CD4-positive, alpha-beta T cell treated with Interleukin-12 subunit alpha and Interleukin-12 subunit beta, for 1 hour (primary cell): ENCODE data around the gene CEP72.
"Not testable (repeated sequence)": the region's sequence is repeated elsewhere in the genome, so short reads cannot be mapped to it uniquely, and the experiment has no call there.

Experiments
- DNase-seq: peaks from one replicate; pipeline ENCODE4 v3.0.0-alpha.2; 2020

CEP72 gene, protein sequence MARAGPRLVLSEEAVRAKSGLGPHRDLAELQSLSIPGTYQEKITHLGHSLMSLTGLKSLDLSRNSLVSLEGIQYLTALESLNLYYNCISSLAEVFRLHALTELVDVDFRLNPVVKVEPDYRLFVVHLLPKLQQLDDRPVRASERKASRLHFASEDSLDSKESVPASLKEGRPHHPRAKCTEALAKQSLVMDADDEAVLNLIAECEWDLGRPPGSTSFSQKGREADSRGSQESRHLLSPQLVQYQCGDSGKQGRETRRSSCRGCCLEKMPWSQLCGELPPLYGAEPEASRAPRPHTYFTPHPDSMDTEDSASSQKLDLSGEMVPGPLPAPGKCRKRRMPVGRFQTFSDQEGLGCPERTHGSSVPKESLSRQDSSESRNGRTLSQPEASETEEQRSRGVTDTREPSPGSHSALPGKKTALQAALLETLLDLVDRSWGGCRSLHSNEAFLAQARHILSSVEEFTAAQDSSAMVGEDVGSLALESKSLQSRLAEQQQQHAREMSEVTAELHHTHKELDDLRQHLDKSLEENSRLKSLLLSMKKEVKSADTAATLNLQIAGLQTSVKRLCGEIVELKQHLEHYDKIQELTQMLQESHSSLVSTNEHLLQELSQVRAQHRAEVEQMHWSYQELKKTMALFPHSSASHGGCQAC

GRCh38 chr5:611731-612486, at the start of gene CEP72:
TSS of gene CEP72 (plus strand) at chr5:612340. CDS start at chr5:612362, 22 bp downstream.
- DNase-seq: peak; percentile 94

- no peak for DNase-seq
These were observed 46.2 kb upstream of the CEP72 start for GRCh38 chr5:565782-566440.

DNA sequence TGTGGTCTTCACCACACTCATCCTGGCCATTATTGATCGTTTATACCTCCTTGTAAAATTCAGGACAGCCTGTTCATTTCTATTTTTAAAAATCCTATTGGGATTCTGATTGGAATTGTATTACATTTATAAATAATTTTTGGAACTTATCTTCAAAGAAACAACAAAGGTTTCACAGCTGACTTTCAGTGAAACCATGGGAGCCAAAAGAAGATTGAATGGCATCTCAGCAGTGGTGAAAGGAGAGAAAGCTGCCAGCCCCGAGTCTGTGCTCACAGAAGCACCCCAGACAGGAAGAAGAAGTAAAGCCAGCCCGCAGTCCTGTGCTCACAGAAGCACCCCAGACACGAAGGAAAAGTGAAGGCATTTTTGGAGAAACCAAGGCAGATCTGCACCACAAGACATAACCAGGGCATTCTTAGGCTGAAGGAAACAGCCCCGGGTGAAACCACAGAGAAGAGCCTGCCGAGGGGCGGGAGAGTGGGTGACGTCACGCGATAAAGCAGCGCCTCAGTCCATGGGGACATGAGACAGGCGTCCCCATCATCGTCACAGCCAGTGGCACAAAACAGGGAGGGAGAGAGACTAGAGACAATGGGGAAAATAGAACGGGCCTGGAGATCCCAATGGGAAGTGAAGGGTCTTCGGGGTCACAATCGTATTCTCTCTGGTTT, 45.4 kb upstream of the CEP72 start:
- DNase-seq: no peak

DNA sequence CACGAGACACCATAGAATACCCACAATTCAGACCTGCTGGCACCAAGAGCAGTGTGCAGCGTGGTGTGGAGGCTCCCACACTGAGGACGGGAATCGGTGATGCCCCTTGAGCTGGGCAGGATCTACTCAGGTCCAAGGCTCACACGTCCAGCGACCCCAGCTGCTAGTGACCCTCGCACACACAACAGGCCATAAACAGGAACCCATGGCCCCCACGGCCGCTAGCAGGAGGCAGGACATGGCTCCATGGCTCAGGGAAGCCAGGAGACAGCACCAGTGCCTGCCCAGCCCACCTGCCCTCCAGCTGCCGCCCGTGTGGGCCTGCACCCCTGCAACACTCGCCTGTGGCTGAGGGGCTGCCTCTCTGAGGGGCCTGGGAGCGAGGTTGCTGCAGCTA, 44.5 kb upstream of the CEP72 start:
- DNase-seq: no peak

DNA sequence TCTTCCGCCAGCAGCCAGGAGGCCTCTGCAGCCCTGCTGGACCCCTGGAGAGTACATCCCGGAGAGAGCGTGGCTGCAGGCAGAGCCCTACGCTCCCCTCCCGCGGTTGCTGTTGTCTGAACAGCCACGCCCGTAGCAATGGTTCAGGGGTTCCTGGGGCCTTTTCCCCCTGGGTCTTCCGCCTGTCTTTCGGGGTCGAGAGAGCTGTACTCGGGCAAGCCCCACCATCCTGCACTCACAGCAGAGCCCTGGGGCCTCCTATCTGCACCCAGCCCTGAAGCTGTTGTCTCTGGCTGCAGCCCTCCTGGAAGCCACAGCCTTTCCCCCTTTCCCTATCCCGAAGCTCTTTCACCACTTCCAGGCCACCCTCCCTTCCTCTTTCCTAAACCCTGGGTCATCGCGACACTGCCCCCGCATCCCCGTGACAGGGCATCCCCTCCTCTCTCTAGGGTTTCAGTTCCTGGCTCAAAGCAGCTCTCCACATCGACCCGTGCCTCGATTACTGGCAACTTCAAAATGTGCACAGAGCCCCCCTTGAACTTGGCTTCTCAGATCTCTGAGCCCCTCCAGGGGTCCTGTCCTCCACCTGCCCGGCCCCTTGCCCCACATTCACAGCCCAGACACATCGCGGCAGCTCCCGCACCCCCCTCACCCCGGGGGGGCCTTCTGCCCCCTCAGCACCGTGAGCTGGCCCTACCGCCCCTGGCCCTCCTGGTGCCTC, 43.9 kb upstream of the CEP72 start:
- no peak for DNase-seq

- no peak for DNase-seq
These were observed 43.3 kb upstream of the CEP72 start for GRCh38 chr5:568809-569208.

DNA sequence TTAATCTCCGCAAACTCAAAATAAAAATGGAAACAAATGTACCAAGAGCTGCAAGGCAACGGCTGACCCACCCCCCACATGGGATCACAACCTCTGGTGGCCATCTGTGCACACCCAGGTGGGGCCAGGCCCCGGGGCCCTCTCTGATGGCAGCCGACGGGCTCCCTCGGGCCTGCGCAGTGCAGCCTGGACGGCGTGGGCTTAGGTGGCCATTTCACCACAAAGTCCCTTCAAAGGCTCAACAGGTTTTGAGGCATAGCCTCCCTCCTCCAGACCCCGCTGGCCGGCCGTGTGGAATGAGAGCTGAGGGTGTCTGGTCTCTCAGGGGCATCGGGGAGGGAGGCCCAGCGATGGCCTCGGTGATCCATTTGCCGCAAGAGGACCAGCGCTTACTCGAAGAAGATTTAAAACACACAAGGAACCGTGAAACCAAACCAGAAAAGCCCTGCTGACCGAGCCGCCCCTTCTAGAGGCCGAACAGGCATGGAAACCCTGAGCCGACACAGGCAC, 42.7 kb upstream of the CEP72 start:
- no peak for DNase-seq

DNA sequence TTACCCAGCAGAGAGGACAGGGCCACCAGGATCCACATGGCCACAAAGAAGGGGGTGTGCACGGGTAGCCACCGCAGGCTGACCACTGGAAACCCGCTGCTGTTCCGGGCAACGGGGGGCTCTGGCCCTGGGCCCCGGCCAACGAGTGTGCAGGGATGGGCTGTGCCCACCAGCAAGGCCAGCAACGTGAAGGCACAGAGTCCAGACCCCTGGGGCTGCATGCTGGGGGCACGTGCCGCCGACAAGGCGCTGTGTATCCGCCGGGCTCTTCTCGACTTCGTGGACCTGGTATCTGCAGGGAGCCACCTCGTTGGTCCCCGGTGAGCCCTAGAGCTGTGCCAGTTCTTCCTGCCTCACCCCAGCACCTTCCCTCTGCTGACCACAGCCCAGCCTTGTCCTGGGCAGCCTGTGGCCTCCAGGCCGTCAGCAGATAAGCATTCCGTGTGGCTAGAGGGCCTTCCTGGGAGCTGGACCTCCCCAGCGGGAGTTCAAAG, 42.2 kb upstream of the CEP72 start:
- no peak for DNase-seq

DNA sequence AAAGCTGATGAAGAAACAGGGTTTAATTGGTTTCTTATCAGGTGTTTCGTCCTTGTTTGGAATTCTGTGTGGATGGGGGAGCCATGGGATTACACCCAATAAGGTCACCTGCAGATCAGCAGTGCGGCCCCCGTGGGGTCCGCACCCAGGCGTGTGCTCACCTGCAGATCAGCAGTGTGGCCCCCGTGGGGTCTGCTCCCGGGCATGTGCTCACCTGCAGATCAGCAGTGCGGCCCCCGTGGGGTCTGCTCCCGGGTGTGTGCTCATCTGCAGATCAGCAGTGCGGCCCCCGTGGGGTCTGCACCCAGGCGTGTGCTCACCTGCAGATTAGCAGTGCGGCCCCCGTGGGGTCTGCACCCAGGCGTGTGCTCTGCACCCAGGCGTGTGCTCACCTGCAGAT, 41.7 kb upstream of the CEP72 start:
- DNase-seq: no peak

- DNase-seq: no peak
These were observed 41.3 kb upstream of the CEP72 start for GRCh38 chr5:570886-571285.

DNA sequence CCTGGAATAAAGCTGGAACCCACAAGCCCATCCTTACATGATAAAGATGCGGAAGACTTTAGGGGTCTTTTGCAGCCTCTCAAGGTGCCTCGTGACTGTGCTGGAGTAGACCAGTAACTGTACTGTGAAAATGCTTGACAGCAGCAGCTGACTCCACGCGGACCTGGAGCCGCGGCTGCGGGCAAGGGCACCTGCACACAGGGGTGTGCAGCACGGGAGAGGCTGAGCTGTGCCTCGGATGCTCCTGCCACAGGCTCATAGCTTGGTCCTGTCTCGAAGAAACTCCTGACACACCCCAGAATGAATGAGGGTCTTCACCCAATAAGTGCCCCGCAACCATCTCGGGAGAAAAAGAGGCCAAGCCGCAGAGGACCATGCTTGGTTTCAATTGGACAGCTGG, 40.3 kb upstream of the CEP72 start:
- no peak for DNase-seq

- DNase-seq: no peak
These were observed 39.6 kb upstream of the CEP72 start for GRCh38 chr5:572398-573019.

DNA sequence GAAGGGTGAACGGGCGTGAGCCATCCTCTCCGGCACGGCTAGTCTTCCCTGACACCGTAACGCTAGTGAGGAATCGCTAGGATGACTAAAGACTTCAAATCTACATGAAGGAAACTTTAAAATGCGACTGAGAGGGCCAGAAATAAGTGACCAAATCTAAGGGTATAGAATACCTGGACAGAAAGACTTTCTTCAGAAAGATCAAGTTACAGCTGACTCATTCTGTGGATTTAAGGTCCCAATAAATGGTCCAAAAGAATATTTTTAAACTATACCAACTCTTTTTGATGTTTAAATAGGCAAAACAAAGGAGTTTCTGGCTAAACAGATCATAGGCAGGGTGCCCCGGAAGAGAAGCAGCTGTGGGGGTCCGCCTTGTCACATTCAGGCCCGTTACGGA, 38.9 kb upstream of the CEP72 start:
- no peak for DNase-seq

- no peak for DNase-seq
These were observed 38.2 kb upstream of the CEP72 start for GRCh38 chr5:573976-574375.

DNA sequence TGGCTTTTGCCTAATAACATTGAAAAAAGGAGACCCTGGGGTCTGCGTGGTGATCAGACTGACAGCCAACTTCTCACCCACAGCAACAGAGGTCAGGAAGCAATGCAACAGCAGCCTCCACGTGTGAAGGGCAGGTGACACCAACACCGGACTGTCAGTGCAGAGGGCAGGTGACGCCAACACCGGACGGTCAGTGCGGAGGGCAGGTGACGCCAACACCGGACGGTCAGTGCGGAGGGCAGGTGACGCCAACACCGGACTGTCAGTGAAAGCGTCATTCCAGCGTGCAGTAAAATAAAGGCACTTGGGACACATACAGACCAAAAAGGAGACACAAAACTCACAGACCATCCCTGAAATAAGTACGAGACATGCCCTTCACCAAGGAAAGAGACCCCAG, 37.2 kb upstream of the CEP72 start:
- DNase-seq: no peak

DNA sequence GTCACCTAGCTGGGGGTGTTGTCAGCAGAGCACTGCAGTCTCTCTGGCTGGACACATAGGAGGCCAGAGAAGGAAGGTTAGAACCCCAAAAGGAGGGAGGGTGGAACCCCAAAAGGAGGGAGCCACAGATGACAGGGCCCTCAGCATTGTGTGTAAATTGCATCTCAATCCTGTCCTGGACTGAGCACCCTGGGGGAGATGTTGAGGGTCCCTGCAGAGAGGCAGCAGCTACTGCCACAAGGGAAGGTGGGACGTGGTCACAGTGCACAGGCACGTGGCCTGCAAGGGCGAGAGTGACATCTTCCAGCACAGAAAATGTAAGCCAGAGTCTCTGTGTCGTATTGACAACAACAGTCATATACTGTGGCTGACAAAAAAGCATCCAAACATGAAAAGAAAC, 36.5 kb upstream of the CEP72 start:
- DNase-seq: no peak

DNA sequence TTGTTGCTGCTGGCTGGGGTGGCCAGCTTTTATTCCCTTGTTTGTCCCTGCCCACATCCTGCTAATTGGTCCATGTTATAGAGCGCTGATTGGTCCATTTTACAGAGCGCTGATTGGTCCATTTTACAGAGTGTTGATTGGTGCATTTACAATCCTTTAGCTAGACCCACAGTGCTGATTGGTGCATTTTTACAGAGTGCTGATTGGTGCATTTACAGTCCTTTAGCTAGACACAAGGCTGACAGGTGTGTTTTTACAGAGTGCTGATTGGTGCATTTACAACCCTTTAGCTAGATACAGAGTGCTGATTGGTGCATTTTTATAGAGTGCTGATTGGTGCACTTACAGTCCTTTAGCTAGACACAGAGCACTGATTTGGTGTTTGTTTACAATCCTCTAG, 34.9 kb upstream of the CEP72 start:
- not testable (repeated sequence) for DNase-seq

DNA sequence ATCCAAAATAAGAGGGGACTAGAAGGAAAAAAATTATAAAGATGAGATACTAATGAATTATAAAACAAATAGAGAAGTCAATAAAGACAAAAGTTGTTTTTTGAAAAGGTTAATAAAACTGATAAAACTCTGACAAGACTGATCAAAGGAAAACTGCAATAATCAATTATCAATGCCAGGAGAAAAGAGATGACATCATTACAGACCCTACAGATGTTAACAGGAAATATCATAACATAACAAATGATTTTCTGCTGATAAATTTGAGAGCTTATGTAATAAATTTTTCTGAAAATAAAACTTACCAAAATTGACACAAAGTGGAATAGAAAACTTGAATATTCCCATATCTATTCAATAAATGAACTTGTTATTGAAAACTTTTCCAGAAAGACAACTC, 34.3 kb upstream of the CEP72 start:
- DNase-seq: no peak

DNA sequence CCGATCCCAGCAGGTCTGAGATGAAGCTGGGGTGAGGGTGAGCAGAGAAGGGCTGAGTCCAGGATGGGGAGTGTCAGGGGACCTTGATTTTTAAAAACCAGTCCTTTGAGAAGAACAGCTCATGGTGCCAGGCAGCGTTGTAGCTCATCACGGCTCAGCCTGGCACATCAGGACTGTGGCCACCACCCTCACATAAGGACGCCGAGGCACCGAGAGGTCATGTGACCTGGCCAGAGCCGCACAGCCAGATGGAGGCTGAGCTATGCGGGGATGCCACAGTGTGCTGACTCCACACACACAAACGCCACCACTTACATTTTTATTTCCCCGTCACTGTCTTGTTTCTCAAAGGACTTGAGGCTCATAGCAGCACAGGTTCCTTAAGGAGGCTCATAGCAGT, 32.9 kb upstream of the CEP72 start:
- DNase-seq: no peak

DNA sequence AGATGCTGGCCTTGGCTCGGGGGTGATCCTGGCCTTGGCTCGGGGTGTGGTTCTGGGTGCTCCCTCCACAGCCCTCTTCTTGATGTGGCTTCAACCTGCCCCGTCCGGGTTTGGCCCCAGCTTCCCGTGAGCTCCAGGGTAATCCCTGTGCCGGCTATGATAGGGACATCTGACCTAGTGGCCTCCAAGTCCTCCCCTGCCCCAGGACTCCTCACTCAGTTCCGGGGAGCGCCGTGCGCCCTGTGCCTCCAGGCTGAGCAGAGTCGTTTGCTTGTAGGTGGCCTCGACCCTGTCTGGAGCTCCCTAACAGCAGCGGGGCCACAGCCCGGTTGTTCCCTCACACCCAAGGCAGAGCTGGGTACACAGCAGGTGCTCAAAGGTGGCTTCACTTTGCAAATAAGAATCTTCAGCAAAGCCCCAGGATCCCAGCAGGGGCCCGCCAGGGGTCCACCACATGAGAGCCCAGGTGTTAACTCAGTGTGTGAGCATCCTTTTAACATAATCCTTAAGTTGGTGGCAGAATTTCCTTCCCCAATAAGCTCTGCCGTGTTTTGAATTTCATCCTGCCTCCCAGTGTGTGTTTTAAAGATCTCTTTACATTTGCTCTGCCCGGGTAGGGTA, 32.3 kb upstream of the CEP72 start:
- DNase-seq: no peak

- DNase-seq: no peak
These were observed 31.7 kb upstream of the CEP72 start for GRCh38 chr5:580436-580835.
